ENCODE measurements around the gene CMA1. TPM values are rescaled to one million over a fixed set of nuclear protein-coding genes. Genes with fewer than 3 reads are reported as not detected.
"Not testable (repeated sequence)": the region's sequence is repeated elsewhere in the genome, so short reads cannot be mapped to it uniquely, and the experiment has no call there.

Gene CMA1
- total and polyA plus RNA-seq, 2 experiments from 2014 or later, result not detected

- DNase-seq (ENCODE audit: low read depth in 1 of 2, low spot score in 1 of 2), result peak; percentile 0 to 87
Measured at GRCh38 chr14:24483604-24484252, 24.3 kb downstream of the CMA1 start.

GRCh38 chr14:24482699-24483303, 25.3 kb downstream of the CMA1 start:
- H3K36me3 ChIP-seq; H3K9me3 ChIP-seq (ENCODE audit: low read depth); H3K27me3 ChIP-seq; H3K4me1 ChIP-seq (ENCODE audit: low read depth); H3K4me3 ChIP-seq; H3K27ac ChIP-seq: not testable (repeated sequence)
- peak in 1 of 2 donors; percentile 60 for DNase-seq (ENCODE audit: low read depth in 1 of 2, low spot score in 1 of 2)

More at GRCh38 chr14:24483604-24484252, 24.3 kb downstream of the CMA1 start:
- Histone ChIP-seq H3K27ac (no peak overlapping the region), H3K9me3 (ENCODE audit: low read depth) (no peaks in the 10 kb centered on the region), H3K27me3 (no peaks in the 10 kb centered on the region), H3K36me3 (no peaks in the 10 kb centered on the region), H3K4me1 (ENCODE audit: low read depth) (no peaks in the 10 kb centered on the region), H3K4me3 (no peak overlapping the region)
- TF ChIP-seq CTCF (IDR thresholded peaks at IDR 0.05; ENCODE audit: low read depth, low read length), result no peak

- peak; percentile 52 to 53 for DNase-seq (ENCODE audit: low read depth in 1 of 2, low spot score in 1 of 2)
- Histone ChIP-seq H3K27ac (no peak overlapping the region), H3K9me3 (ENCODE audit: low read depth) (no peaks in the 10 kb centered on the region), H3K36me3 (no peaks in the 10 kb centered on the region), H3K4me1 (ENCODE audit: low read depth) (no peaks in the 10 kb centered on the region), H3K4me3 (no peak overlapping the region), H3K27me3 (no peaks in the 10 kb centered on the region)
- TF ChIP-seq CTCF (IDR thresholded peaks at IDR 0.05; ENCODE audit: low read depth, low read length), result peak; percentile 74
Measured at GRCh38 chr14:24481622-24482324, 26.3 kb downstream of the CMA1 start.

GRCh38 chr14:24479999-24480398, 28.1 kb downstream of the CMA1 start:
- H3K36me3 ChIP-seq; H3K4me1 ChIP-seq (ENCODE audit: low read depth); H3K27me3 ChIP-seq: not testable (repeated sequence)

GRCh38 chr14:24475261-24475660, 32.8 kb downstream of the CMA1 start:
- no peak overlapping the region for H3K27ac ChIP-seq
- no peaks in the 10 kb centered on the region for H3K9me3 ChIP-seq (ENCODE audit: low read depth)
- DNase-seq (ENCODE audit: low read depth in 1 of 2, low spot score in 1 of 2), result no peak
- H3K4me1 ChIP-seq (ENCODE audit: low read depth), result no peaks in the 10 kb centered on the region
- no peak for TF ChIP-seq CTCF (IDR thresholded peaks at IDR 0.05; ENCODE audit: low read depth, low read length)
- no peak overlapping the region for H3K4me3 ChIP-seq
- no peaks in the 10 kb centered on the region for H3K36me3 ChIP-seq
- no peaks in the 10 kb centered on the region for H3K27me3 ChIP-seq

More at GRCh38 chr14:24479999-24480398, 28.1 kb downstream of the CMA1 start:
- not testable (repeated sequence) for H3K27ac ChIP-seq; H3K4me3 ChIP-seq; H3K9me3 ChIP-seq (ENCODE audit: low read depth); DNase-seq (ENCODE audit: low read depth in 1 of 2, low spot score in 1 of 2)

GRCh38 chr14:24473211-24473610, 34.9 kb downstream of the CMA1 start:
- Histone ChIP-seq H3K27ac (no peak overlapping the region), H3K4me1 (ENCODE audit: low read depth) (no peaks in the 10 kb centered on the region), H3K4me3 (no peak overlapping the region), H3K9me3 (ENCODE audit: low read depth) (no peaks in the 10 kb centered on the region), H3K36me3 (no peaks in the 10 kb centered on the region), H3K27me3 (no peaks in the 10 kb centered on the region)
- TF ChIP-seq CTCF (IDR thresholded peaks at IDR 0.05; ENCODE audit: low read depth, low read length), result no peak
- no peak for DNase-seq (ENCODE audit: low read depth in 1 of 2, low spot score in 1 of 2)

- not testable (repeated sequence) for H3K9me3 ChIP-seq (ENCODE audit: low read depth); H3K4me3 ChIP-seq; H3K27me3 ChIP-seq; H3K4me1 ChIP-seq (ENCODE audit: low read depth); DNase-seq (ENCODE audit: low read depth in 1 of 2, low spot score in 1 of 2); H3K36me3 ChIP-seq; H3K27ac ChIP-seq
Measured at GRCh38 chr14:24470450-24470849, 37.6 kb downstream of the CMA1 start.
